HEK293 (cell line): Measurements from ENCODE around the gene CRIM1.

Experiments
- CTCF ChIA-PET: fragments of 350-600 bp; formaldehyde crosslinking; extraction: SDS; loops from one replicate; lab custom pipeline; 2021; ENCODE audit warnings: antibody characterized with exemption; lab: Yijun Ruan, JAX
- POLR2A ChIA-PET: fragments of 300-600 bp; formaldehyde crosslinking; extraction: SDS; loops from one replicate; lab custom pipeline; 2020; ENCODE audit warnings: antibody characterized with exemption, inconsistent platforms; lab: Yijun Ruan, JAX
- H3K27ac ChIP-seq: fragments of 200-500 bp; sonication (Bioruptor generic); 2 replicates; pipeline ENCODE4 v1.5.1; 2014; ENCODE audit warnings: low read depth, low read length, control low read depth, inconsistent platforms; ENCODE audit errors: extremely low read depth
- H3K36me3 ChIP-seq, 2 experiments: fragments of 200-500 bp in 1 of 2; sonication (Bioruptor generic) in 1 of 2; 1 replicate in 1 of 2; 2 replicates in 1 of 2; pipeline ENCODE4 v1.5.1; 2014 to 2017; ENCODE audit warnings: inconsistent platforms in 2 of 2, low read length in 2 of 2; ENCODE audit not compliant: control insufficient read depth in 2 of 2, insufficient read depth in 1 of 2
- H3K4me1 ChIP-seq: fragments of 200-500 bp; sonication (Bioruptor generic); 2 replicates; pipeline ENCODE4 v1.5.1; 2014; ENCODE audit warnings: mild to moderate bottlenecking, low read length, inconsistent platforms; ENCODE audit not compliant: control insufficient read depth, insufficient read depth
- H3K4me3 ChIP-seq: 2 replicates; pipeline ENCODE4 v1.5.1; 2011; ENCODE audit warnings: low read depth, mild to moderate bottlenecking, control low read depth, low read length, moderate library complexity
- H3K9me3 ChIP-seq: fragments of 200-500 bp; sonication (Bioruptor generic); 2 replicates; pipeline ENCODE4 v1.5.1; 2014; ENCODE audit warnings: low read depth, low read length, inconsistent platforms; ENCODE audit not compliant: control insufficient read depth, insufficient read depth
- ELK4 ChIP-seq: IDR thresholded peaks from 2 replicates; pipeline ENCODE4 v1.6.1; 2011; ENCODE audit warnings: mild to moderate bottlenecking, low read depth, low read length, borderline replicate concordance
- PRDM1 ChIP-seq: fragments of 450-650 bp; formaldehyde crosslinking; IDR thresholded peaks from 2 replicates; pipeline ENCODE4; 2016; ENCODE audit warnings: missing biosample characterization, missing genetic modification characterization
- REST ChIP-seq: fragments of 450-650 bp; formaldehyde crosslinking; IDR thresholded peaks from 2 replicates; pipeline ENCODE4 v1.5.1; 2016; ENCODE audit warnings: missing biosample characterization, missing genetic modification characterization
- SP2 ChIP-seq: fragments of 450-650 bp; formaldehyde crosslinking; IDR thresholded peaks from 2 replicates; pipeline ENCODE4 v1.5.1; 2016; ENCODE audit warnings: missing biosample characterization, missing genetic modification characterization
- TRIM28 ChIP-seq: IDR thresholded peaks from 2 replicates; pipeline ENCODE4 v1.6.1; 2011; ENCODE audit warnings: low read length, control low read depth, borderline replicate concordance
- ZFP41 ChIP-seq: fragments of 450-650 bp; formaldehyde crosslinking; IDR thresholded peaks from 2 replicates; pipeline ENCODE4 v1.5.1; 2016; ENCODE audit warnings: missing biosample characterization, missing genetic modification characterization, borderline replicate concordance
- ZNF221 ChIP-seq: fragments of 450-650 bp; formaldehyde crosslinking; IDR thresholded peaks from 2 replicates; pipeline ENCODE4 v1.5.1; 2017; ENCODE audit warnings: missing biosample characterization, missing genetic modification characterization, borderline replicate concordance
- ZNF24 ChIP-seq: fragments of 450-650 bp; formaldehyde crosslinking; IDR thresholded peaks from 2 replicates; pipeline ENCODE4 v1.5.1; 2016; ENCODE audit warnings: missing biosample characterization, missing genetic modification characterization
- ZNF280C ChIP-seq: fragments of 450-650 bp; formaldehyde crosslinking; IDR thresholded peaks from 2 replicates; pipeline ENCODE4 v1.5.1; 2016; ENCODE audit warnings: missing biosample characterization, missing genetic modification characterization
- ZNF354C ChIP-seq: fragments of 450-650 bp; formaldehyde crosslinking; IDR thresholded peaks from 2 replicates; pipeline ENCODE4 v1.5.1; 2016; ENCODE audit warnings: missing biosample characterization, missing genetic modification characterization, low read depth, borderline replicate concordance
- ZNF404 ChIP-seq: fragments of 450-650 bp; formaldehyde crosslinking; IDR thresholded peaks from 2 replicates; pipeline ENCODE4 v1.5.1; 2017; ENCODE audit warnings: missing biosample characterization, missing genetic modification characterization
- ZNF449 ChIP-seq: fragments of 450-650 bp; formaldehyde crosslinking; IDR thresholded peaks from 2 replicates; pipeline ENCODE4 v1.5.1; 2017; ENCODE audit warnings: missing biosample characterization, mild to moderate bottlenecking, missing genetic modification characterization, moderate library complexity
- ZNF521 ChIP-seq: fragments of 450-650 bp; formaldehyde crosslinking; IDR thresholded peaks from 2 replicates; pipeline ENCODE4 v1.5.1; 2017; ENCODE audit warnings: missing biosample characterization, mild to moderate bottlenecking, missing genetic modification characterization
- ZNF555 ChIP-seq: fragments of 450-650 bp; formaldehyde crosslinking; conservative IDR thresholded peaks from 2 replicates; pipeline ENCODE4 v1.5.1; 2017; ENCODE audit warnings: missing biosample characterization, mild to moderate bottlenecking, missing genetic modification characterization, inconsistent platforms
- ZNF571 ChIP-seq: fragments of 450-650 bp; formaldehyde crosslinking; IDR thresholded peaks from 2 replicates; pipeline ENCODE4 v1.5.0; 2017; ENCODE audit warnings: missing biosample characterization, missing genetic modification characterization
- ZNF610 ChIP-seq: fragments of 450-650 bp; formaldehyde crosslinking; IDR thresholded peaks from 2 replicates; pipeline ENCODE4 v1.5.1; 2016; ENCODE audit warnings: missing biosample characterization, missing genetic modification characterization, borderline replicate concordance
- ZNF626 ChIP-seq: fragments of 450-650 bp; sonication (Bioruptor Pico); formaldehyde crosslinking; IDR thresholded peaks from 2 replicates; pipeline ENCODE4 v1.5.1; 2018; ENCODE audit warnings: missing biosample characterization, missing genetic modification characterization, inconsistent platforms
- ZNF747 ChIP-seq: fragments of 450-650 bp; formaldehyde crosslinking; IDR thresholded peaks from 2 replicates; pipeline ENCODE4 v1.5.1; 2016; ENCODE audit warnings: missing biosample characterization, missing genetic modification characterization
- ZNF776 ChIP-seq: fragments of 450-650 bp; formaldehyde crosslinking; IDR thresholded peaks from 2 replicates; pipeline ENCODE4 v1.5.0; 2017; ENCODE audit warnings: missing biosample characterization, missing genetic modification characterization, borderline replicate concordance
- ZNF791 ChIP-seq: fragments of 450-650 bp; formaldehyde crosslinking; IDR thresholded peaks from 2 replicates; pipeline ENCODE4 v1.5.1; 2016; ENCODE audit warnings: missing biosample characterization, missing genetic modification characterization

Gene CRIM1

GRCh38 chr2:36562973-36563532, 207.5 kb downstream of the CRIM1 start:
- TF ChIP-seq ZNF555 (tag by site-specific recombination) = no peak
- no peak for TF ChIP-seq ZNF221
- no peak for TF ChIP-seq ZFP41 (tag by site-specific recombination)
- TF ChIP-seq PRDM1 (tag by site-specific recombination) = peak; percentile 75
- TF ChIP-seq ZNF626 (tag by site-specific recombination) = no peak
- no peak for TF ChIP-seq ZNF747 (tag by site-specific recombination)
- no peak for TF ChIP-seq ZNF791 (tag by site-specific recombination)
- no peak for TF ChIP-seq ELK4
- Histone ChIP-seq H3K9me3 (no peaks in the 10 kb centered on the region), H3K27ac (no peak overlapping the region), H3K36me3 (peaks cover 0 to 20% of the 10 kb centered on the region in 2 experiments; a peak in 1 of 3 replicates), H3K4me3 (no peak overlapping the region), H3K4me1 (peaks cover 2% of the 10 kb centered on the region; the same call in 1 of the 2 replicates)
- ChIA-PET POLR2A (interaction anchor here (0.6 to 0.7 kb wide), 2 partner anchors 9 to 23 kb away, joined by 4 to 5 read pairs; no protein-coding TSS in a partner anchor), CTCF (interaction anchor here (0.7 to 1.7 kb wide), 5 partner anchors 11 to 207 kb away, joined by 3 to 7 read pairs (median 5); no protein-coding TSS in a partner anchor)

GRCh38 chr2:36564377-36564930, 208.9 kb downstream of the CRIM1 start:
- no peak for TF ChIP-seq TRIM28
- TF ChIP-seq, all 188 proteins: peak for 0
- H3K4me3 ChIP-seq = no peak overlapping the region
- POLR2A ChIA-PET = no interaction called here
- CTCF ChIA-PET = no interaction called here
- H3K4me1 ChIP-seq = peaks cover 2% of the 10 kb centered on the region; the same call in 1 of the 2 replicates
- H3K36me3 ChIP-seq = peaks cover 0 to 16% of the 10 kb centered on the region in 2 experiments; a peak in 1 of 3 replicates
- no peak overlapping the region for H3K27ac ChIP-seq
- no peaks in the 10 kb centered on the region for H3K9me3 ChIP-seq

GRCh38 chr2:36565712-36566111, 210.1 kb downstream of the CRIM1 start:
- CTCF ChIA-PET = no interaction called here
- POLR2A ChIA-PET = no interaction called here

More at GRCh38 chr2:36565712-36566111, 210.1 kb downstream of the CRIM1 start:
- no peak overlapping the region for H3K27ac ChIP-seq
- H3K4me1 ChIP-seq = peaks cover 2% of the 10 kb centered on the region; the same call in 1 of the 2 replicates
- H3K9me3 ChIP-seq = no peaks in the 10 kb centered on the region
- H3K4me3 ChIP-seq = no peak overlapping the region
- TF ChIP-seq ZNF571 (tag by site-specific recombination) (no peak), ZNF404 (tag by site-specific recombination) (no peak), ZNF354C (tag by site-specific recombination) (no peak), ZNF776 (tag by site-specific recombination) (no peak), ZNF449 (tag by site-specific recombination) (no peak), ZNF521 (no peak), ZNF610 (tag by site-specific recombination) (no peak), ZNF280C (tag by site-specific recombination) (no peak), SP2 (tag by site-specific recombination) (no peak), ZNF24 (tag by site-specific recombination) (no peak), REST (no peak)
- peaks cover 0 to 14% of the 10 kb centered on the region in 2 experiments; a peak in 1 of 3 replicates for H3K36me3 ChIP-seq
